C4-2B (cell line): ENCODE results near the gene CDH12.

ENCODE experiments used
- ZFX ChIP-seq: fragments of 450-650 bp; IDR thresholded peaks from 2 replicates; pipeline ENCODE4 v1.6.1; 2017
- TF ChIP-seq, protein P1 (sequence below): fragments of 450-650 bp; conservative IDR thresholded peaks from 2 replicates; pipeline ENCODE4 v1.5.1; 2017; ENCODE audit warnings: mild to moderate bottlenecking

DNA sequence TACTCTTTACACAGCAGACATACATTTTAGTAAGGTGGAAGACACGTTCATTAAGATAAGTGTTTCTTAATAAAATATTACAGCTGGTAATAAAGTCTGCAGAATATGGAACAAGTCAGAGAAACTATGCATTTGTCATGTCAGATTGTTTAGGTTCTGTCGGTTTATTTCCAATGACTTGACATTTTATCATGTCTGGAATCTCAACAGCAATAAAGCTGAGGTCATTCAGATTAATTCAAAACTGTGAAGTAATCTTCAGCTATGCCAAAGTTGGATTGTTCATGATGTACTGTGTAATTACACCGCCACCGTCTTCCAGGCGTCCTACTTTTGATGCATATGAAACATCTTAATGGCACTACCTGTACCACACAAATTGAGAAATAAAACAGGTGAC is 1032.6 kb downstream of the CDH12 start:
- TF ChIP-seq, protein P1, sequence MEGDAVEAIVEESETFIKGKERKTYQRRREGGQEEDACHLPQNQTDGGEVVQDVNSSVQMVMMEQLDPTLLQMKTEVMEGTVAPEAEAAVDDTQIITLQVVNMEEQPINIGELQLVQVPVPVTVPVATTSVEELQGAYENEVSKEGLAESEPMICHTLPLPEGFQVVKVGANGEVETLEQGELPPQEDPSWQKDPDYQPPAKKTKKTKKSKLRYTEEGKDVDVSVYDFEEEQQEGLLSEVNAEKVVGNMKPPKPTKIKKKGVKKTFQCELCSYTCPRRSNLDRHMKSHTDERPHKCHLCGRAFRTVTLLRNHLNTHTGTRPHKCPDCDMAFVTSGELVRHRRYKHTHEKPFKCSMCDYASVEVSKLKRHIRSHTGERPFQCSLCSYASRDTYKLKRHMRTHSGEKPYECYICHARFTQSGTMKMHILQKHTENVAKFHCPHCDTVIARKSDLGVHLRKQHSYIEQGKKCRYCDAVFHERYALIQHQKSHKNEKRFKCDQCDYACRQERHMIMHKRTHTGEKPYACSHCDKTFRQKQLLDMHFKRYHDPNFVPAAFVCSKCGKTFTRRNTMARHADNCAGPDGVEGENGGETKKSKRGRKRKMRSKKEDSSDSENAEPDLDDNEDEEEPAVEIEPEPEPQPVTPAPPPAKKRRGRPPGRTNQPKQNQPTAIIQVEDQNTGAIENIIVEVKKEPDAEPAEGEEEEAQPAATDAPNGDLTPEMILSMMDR = no peak
- no peak for TF ChIP-seq ZFX
